NCI-H2171 (cell line): ENCODE data around the gene AIM2.
"Not testable (repeated sequence)": the region's sequence is repeated elsewhere in the genome, so short reads cannot be mapped to it uniquely, and the experiment has no call there.

Experiments
- DNase-seq: peaks from one replicate; lab custom pipeline; 2025; lab: John Stamatoyannopoulos, UW

The AIM2 gene, protein sequence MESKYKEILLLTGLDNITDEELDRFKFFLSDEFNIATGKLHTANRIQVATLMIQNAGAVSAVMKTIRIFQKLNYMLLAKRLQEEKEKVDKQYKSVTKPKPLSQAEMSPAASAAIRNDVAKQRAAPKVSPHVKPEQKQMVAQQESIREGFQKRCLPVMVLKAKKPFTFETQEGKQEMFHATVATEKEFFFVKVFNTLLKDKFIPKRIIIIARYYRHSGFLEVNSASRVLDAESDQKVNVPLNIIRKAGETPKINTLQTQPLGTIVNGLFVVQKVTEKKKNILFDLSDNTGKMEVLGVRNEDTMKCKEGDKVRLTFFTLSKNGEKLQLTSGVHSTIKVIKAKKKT

DNA sequence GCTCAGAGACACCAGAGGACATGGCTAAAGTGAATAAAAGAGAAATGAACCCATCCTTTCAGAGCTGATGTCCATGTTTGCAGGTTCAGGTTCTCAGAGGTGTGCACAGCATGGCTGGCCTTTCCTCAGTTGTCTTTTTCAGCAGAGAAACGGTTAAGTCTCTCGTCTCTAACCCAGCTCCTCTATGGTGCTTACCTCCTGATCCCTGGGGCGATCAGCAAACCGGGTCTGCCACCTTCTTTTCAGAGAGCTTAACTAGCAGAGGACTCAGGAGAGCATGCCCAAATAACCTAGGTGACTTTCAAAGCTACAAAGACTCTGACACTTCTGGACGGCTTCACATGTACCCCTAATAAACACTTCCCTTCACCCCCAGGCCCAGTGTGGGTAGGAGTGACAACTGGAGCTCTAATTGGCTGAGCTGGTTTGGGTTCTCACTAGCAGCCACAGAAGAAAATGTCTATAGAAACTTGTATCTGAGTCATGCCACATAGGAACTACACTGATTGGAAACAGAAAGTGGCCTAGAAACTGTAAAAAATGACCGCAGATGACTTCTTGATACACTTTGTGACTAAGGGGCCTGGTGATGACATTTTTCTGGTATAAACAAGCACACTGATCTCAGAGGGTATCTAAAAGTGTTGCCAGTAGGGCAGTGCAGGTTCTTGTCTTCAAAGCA is at the start of gene AIM2:
TSS of gene AIM2 (minus strand) at position 329 of the 682 bp plus-strand sequence. CDS start 3,267 bp downstream, outside the sequence.
- no peak for DNase-seq

DNA sequence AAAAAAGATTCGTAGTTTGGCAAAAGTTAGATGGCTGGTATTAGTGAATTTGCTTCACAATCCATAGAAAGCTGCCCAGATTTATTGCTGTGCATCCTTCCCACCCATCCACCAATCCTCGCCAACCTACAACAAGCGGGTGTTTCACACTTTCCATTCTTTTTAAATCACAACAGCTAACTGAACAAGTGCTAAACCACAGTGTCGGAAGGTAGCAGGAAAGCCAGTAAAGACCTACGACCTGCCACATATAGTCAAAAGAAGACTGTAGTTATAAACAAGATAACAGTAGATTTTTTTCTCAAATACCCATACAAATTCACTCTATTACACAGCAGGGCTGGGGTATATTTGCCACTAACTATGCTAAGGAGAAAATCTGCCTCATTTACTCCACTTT is 47.0 kb upstream of the AIM2 start:
- no peak for DNase-seq

DNA sequence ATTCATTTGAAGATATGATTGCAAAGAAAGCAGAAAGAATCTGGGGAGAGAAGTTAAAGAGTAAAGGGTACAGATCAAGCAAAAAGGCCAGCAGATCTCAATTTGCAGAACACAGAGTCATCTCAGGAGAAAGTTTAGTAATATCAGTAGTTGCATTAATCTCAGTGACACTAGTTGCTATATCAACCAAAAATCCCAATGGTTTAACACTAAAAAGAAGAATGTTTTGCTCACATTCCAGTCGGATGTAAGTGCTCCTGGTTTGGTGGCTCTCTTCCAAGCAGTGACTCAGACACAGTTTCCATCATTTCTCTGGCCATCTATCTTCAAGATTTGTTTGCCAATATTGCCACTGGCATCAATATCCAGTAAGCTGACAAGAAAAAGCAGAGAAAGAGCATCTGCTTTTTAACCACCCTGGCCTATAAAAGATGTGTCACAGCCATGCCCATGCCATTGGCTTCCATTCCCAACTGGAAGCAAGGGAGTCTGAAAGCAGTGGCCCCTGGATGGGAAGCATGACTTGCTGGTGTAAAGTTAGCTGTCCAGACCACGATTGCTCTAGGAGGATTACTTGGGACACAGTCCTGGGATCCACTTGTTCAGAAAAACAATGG is 45.5 kb upstream of the AIM2 start:
- DNase-seq = no peak

DNA sequence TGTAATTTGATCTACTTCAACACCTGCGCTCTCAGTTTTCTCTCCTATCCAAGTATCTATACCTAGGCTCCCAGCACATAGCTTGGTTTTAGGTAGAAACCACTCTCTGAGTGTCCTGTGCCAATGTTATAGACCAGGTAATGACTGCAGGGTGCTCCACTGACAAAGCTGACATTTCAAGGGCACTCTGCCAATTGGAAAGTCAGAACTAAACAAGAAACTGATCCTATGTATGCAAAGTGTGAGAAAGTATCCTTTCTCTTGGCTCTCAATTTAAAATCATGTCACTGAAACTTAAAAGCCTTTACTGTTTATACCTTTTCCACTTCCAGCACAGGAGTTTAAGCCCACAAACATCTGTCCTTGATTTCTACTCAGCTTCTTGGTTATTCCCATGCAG is 45.0 kb upstream of the AIM2 start:
- no peak for DNase-seq

DNA sequence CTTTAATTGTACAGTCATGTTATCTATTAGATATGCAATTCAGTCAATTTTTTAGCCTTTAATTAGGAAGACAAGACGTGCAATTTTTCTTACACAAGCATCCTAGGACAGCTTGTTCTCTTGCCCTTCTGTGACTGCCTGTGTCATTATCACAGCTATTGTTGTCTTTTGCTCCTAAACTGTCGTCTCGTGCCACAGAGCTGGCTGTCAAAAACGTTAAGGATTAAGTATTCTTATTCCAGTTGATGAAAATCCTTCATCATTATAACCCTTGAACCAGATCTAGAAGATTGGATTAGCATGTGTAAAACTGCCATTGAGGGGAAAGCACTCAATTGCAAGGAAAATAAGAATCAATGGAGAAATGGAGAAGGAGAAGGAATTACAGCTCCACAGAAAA is 43.8 kb upstream of the AIM2 start:
- no peak for DNase-seq

DNA sequence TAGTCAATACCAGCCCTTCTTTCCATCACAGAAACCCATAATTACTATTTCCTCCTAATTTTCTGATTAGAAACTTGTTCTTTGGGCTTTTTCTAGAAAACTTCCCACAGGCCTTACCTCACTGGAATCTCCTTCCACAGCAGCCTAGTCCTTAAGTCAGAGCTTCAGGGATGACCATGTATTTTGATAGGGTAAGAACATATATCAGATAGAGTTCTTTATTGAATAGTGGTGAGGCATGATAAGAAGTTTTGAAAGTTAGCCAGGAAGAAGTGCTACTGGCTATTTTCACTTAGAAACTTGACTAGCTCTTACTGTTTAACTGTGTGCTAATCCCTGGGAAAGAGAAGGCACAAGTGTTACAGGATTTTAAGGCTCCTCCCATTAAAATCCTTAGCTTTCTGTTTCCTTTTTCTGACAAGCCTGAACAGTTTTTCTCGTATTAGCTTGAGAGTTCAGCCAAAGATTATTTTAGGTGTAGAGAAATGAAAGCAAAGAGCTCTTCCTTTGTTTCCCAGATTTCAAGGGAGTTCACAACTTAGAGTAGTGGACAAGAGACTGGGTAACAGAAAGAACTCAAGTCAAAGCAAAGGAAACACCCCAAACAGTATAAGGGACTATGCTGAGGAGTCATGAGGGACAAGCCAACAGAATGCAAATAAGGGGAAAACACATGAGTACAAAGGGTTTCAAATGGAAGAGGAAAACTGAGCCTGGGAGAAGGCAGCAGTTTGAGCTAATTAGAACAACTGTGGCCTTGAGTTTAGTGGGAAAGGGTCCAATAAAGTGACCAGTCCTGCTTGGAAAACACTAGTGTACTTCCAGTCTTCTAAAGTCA is 37.2 kb upstream of the AIM2 start:
- DNase-seq = no peak

DNA sequence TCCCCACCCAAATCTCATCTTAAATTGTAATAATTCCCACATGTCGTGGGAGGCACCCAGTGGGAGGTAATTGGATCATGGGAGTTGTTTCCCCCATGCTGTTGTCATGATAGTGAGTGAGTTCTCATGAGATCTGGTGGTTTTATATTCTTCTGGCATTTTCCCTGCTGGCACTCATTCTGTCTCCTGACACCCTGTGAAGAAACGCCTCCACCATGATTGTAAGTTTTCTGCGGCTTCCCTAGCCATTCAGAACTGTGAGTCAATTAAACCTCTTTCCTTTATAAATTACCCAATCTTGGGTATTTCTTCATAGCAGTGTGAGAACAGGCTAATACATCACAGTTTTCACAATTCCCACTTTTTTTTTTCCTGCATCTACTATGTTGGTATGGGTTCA is 26.5 kb upstream of the AIM2 start:
- not testable (repeated sequence) for DNase-seq

DNA sequence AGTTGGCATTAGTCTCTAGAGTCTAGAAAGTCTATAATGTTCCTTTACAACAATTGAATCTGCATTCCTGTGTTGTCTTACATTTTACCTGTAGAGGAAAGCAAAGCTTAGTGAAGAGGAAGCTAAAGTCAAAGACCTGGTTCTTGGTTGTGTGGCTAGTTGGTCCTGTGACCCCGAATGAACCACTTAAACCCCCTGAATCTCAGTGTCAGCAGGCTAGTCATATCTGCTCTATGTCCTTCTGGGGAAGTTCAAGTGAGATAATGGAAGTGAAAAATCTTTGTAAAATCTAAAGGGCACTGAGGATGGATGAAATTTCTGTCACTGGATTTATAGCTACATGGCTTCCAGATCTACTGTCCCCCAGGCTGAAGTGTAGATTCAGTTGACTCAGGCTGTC is 24.0 kb upstream of the AIM2 start:
- DNase-seq = no peak

DNA sequence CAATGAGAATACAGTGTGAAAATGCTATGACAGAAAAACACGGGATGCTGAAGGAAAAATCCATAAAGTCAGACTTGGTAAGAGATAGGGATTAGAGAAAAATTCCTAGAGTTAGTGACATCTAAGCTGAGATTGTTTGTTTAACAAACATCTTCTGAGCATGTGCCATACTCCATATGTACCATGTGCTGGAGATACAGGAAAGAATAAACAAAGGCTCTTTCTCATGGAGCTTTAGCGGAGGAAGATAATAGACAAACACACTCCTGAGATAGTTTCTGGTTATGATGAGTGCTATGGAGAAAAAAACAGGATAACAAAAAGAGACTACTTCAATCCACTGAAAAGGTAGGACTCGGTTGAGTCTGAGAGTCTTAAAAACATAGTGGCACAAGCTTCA is 22.0 kb upstream of the AIM2 start:
- DNase-seq = no peak

DNA sequence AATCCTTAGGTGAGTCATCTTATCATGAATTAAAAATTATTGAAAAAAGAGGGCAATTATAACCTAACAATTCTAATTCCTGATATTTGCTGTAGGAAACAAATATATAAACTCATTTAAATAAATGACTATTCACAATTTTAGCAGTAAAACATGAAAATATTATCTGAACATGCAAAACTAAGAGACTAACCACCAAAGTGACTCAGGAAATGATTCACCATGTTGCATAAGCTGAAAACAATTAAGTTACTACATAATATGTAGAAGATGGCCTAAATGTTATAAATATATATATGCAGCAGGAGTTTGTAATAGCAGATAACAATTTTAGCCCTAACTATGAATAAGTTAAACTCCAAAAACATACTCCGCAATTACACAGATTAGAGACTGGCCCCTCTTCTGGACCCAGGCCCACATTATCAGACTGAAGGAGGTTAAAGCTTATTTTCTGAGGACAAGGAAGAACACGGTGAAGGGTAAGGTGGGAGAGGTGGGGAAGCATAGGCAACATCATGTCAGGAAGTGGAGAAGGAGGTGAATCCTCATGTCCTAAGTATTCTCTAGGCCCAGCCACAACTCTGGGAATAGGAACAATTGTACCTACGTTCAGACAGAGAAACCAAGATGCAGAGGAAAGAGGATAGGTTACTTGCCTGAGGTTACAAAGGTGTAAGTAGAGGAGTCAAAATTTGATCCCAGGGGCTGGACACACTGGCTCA is 15.6 kb upstream of the AIM2 start:
- no peak for DNase-seq

DNA sequence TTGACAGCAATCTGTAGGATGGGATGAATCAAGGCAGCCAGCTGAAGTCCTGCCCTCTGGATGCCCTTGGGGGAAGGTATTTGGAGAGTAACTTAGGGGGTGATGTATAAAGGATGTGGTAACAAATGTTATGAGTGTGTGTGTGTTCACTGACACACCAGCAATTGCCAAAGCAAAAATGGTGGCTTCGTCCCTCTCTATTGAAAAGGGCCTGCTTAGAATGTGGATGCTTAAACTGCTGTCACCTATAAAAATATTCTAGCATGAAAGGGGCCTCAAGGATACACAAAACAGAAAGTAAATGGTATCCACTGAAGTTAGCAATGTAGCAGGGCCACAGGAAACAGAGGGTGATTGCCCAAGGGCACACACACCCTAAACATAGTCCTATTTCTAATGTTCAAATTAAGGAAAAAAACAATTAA is 15.1 kb upstream of the AIM2 start:
- no peak for DNase-seq

DNA sequence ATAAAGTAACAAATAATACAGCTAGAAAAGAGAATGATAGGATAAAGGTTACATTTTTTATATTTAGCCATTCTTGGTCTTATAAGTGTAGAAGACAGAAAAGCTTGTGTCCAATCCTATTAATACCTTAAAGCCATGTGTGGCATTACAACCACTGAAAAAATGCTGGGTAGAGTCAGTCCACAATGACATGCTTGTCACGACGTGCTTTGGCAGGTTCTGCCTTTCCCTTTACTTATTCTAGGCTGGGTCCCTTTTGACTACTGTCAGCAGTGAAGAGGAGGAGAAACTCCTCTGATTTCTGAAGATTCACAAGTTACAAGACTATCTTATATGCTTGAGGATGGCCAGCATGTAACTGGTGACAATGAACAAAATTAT is 14.6 kb upstream of the AIM2 start:
- DNase-seq = no peak

DNA sequence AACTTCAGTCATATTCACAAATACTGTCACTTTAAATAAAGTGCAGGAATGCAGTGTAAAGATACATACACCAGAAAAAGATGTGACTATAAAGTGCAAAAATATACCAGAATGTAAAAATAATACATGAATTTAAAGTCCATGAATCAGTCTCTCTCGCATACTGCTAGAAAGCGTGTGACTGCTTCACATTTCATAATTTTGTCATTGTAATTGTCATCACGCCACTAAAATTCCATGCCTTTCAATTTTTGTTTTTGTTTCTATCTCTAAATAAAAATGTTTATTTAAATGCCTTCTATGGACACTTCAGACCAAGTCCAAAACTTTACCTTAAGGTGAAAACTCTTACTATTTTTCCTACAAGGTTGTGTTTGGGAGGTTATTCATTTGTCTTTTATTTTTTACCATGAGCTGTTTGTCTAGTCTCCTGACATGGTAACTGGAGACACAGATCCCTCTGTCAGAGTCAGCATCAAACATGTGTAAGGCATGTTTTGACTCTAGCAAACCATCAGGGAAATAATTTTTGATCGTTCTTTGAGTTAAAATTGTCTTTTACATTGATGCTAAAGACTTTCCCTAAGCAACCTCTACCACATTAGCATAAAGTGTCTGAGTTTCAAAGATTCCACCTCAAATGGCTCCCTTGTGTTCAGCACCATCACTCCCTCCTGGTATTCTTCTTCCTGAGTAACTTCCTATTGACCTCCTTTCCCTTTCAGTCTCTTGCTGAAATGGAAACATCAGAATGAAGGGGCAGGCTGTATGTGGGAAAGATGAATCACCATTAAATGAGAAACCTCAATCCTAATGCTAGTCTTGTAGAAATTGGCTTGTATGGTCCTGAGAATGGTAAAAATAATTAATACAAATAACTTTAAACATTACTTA is 14.0 kb upstream of the AIM2 start:
- DNase-seq = no peak

DNA sequence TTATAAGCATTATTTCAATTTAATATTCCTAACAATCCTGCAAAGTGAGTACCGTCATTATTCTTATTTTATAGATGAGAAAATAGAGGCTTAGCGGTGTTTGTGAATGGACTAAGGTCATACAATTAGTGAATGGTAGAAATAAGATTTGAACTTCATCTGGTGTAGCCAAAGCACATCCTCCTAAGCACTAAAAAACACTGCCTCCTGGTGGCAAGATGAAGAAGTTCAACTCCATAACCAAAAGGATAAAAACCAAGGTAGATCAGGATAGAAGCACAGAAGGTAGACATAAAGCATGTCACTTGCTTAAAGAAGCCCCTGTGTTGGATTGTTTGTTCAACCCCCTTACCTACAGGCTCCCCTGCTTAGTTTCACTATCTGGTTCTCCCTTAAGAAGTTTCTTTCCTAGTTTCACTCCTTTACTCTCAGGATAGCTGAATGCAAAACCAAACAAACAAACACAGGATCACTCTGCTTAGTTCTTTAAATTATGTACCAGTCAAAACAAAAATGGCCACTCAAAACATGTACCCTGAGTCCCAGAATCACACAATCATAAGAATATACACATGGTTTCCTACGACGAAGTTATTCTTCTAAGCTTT is 12.7 kb upstream of the AIM2 start:
- no peak for DNase-seq

DNA sequence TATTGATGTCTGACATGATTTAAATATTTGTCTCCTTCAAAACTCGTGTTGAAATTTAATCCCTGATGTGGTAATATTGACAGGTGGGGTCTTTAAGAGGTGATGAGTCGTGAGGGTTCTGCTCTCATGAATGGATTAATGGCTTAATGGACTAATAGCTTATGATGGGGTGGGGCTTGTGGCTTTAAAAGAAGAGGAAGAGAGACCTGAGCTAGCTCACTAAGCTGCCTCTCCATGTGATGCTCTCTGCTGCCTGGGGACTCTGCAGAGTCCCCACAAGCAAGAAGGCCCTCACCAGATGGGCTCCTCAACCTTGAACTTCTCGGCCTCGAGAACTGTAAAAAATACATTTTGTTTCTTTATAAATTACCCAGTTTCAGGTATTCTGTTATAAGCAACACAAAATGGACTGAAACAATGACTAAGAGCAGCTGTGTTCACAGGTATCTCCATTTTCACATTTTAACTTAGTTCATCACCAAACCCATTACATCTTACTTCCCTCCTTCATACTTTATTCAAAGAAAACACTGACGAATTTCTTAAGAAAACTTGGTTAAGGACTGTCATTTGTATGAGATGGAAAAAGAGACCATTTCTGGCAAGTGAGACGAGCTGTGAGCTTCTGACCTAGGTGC is 12.1 kb upstream of the AIM2 start:
- no peak for DNase-seq

DNA sequence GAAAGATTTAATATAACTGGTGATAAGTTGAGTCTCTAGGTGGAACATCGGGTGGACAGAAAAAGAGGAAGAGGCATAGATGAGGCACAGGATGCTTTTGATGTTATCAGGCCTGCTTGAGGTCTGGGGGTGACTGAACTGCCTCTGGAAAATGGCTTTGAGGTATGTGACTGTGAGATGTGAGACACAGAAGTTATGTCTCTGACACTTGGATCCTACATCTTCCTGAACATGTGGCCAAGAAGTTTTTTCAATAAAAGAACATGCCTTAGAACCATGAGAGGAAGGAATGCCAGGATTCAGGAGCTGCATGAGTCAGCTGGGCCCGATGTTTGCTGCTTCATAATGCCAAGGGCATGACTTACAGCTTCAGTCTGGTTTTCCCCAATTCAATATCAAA is 11.5 kb upstream of the AIM2 start:
- no peak for DNase-seq

DNA sequence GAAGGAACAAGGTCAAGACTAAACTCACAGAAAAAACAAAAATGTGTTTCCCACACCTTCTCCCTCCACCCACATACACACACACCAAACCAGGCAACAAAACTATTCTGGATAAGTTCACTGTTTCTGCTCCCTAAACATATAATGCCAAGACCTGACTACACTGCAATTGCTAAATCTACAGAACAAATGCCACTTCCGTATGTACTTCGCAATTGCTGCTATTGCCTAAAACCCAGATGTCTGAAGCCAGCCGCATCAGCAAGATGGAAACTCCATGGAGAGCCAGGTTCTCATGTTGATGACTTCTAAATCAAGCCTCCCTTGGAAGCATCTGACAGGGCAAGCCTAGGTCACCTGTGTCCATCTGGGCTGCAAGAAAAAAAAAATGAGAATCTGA is 8.3 kb upstream of the AIM2 start:
- DNase-seq = no peak

DNA sequence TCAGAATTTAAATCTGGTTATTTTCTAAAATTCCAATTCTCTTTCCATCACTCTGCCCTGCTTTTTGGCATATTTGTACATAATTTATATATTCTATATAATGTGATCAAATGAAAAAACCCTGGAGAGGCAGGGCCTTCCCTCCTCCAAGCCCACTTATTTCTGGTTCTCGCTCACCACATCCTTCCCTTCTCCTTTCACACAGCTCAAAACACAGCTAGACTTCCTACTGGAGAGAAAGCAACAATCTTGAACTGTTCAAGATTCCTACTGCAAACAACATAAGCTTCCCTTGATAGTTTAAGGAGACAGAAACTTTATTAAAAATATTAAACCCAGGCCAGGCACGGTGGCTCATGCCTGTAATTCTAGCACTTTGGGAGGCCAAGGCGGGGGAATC is 7.6 kb upstream of the AIM2 start:
- DNase-seq = no peak

DNA sequence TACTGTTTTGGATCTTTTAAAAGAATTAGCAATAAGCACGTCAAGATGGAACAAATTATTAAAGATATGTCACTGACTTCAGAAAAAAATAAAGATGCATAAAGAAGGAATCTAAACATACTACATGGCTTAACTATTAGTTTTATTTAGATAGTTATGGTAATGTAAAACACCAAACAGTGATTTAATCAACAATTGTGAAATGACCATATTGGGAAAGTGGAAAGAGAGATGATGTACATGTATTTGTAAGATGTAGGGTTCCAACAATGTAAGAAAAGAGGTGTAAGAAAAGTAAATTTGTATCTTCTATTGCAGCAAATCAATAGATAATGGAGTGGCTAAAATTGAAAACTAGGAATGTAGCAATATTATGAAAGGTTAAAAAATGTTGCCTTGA is 6.4 kb upstream of the AIM2 start:
- DNase-seq = no peak

DNA sequence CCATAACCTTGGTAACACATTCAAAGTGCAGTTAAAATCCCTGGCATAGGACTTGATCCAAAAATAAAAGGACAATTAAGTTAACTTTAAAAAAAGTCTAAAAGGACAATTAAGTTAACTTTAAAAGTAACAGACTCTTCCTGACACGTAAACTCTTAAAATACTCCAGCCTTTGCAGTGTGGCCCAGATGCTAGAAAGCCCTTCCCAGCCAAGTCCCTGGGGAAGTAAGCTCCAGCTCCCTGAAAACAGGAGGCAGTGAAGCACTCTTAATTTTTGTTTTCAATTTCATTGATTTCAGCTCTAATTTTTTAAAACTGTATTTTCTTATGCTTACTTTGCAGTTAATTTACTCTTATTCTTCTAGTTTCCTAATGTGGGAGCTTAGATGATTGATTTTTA is 5.1 kb upstream of the AIM2 start:
- DNase-seq = no peak
